NCI-H510A treated with DMSO at 0.1 percent for 48 hours (cell line): ENCODE measurements around the gene LMX1B.
"Not testable (repeated sequence)": the region's sequence is repeated elsewhere in the genome, so short reads cannot be mapped to it uniquely, and the experiment has no call there.

Experiments used
- DNase-seq: peaks from one replicate; lab custom pipeline; 2025; lab: John Stamatoyannopoulos, UW

Gene LMX1B

DNA sequence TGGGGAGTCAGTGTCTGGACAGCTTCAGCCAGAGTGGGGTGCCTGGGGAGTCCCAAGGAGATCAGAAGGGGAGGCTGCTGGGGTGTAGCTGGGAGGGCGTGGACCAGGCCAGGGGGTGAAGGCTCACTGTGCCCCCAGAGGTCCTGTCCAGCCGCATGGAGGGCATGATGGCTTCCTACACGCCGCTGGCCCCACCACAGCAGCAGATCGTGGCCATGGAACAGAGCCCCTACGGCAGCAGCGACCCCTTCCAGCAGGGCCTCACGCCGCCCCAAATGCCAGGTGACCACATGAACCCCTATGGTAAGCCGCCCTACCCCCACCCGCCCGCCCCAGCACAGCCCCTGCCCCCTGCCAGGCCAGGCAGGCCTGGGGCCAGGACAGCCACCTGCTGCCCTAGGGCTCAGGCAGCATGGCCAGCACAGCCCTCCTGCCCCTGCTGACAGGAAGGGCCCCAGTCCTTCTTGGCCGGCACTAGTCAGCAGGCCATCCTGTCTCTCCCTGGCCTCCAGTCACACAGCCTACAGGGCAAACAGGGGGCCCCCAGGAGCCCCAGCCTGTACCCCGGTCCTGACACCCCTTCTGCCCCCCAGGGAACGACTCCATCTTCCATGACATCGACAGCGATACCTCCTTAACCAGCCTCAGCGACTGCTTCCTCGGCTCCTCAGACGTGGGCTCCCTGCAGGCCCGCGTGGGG is 82.1 kb downstream of the LMX1B start:
- DNase-seq = no peak

DNA sequence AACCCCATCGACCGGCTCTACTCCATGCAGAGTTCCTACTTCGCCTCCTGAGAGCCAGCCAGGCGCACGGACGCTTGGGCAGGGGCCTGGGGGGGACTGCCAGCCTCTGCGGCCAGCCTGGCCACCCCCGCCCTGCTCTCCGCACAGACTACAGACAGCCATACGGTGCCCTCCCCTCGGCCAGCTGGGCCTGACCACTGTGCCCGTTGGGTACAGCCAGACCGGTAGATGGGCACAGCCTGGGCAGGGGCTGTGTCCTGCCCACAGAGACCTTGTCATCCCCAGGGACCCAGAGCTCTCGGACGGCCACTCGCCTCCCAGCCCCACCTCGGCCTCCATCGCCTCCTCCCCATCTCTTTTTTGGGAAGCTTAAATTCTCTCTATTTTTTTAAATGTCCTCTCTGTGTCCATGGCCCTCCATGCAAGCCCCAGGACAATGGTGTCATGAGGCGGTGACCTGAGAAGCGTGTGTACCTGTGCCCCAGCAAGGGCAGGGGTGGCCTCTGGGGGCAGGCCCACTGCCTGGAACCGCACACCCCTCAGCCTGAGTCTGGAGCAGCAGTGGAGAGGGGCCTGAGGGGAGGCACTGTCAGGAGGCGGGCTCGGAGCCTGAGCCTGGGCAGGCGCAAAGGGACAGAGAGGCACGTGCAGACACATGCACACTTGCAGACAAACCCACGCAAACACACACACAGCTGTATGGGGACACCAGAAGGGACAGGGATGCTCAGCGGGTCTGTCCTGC is 82.8 kb downstream of the LMX1B start:
- no peak for DNase-seq

DNA sequence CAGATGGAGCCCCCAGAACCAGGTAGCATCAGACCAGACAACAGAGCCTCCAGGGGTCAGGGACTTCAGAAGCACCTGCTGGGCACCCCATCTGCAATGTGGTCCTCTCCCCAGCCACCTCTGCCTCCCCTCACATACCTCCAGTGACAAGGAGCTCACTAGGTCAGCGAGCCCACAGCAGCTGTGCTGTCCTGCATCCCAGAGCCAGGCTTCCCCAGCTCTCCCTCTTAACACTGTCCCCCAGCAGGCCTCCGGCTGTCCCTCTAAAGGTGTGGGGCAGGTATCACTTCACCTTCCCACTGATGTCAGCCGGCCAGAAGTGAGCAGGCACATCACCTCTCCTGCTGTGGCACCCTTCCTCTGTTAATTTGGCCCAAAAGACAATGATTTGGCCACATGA is 83.6 kb downstream of the LMX1B start:
- no peak for DNase-seq

DNA sequence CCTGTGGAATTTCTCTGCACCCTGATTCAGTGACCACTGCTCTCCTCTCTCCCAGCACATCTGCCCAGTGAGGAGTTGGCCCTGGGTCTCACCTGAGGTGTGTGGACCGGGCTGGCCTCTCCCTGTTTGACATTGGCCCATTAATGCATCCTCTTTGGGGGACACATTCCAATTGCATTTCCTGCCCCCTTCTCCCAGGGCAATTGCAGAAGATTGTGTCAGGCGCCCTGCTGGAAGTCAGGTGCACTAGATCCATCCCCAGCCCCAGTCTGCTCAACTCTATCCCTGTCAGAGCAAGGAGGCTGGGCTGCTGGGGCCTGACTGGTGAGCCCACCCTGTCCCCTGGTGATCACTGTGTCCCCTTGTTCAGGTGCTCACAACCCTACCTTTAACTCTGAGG is 84.5 kb downstream of the LMX1B start:
- DNase-seq = no peak

DNA sequence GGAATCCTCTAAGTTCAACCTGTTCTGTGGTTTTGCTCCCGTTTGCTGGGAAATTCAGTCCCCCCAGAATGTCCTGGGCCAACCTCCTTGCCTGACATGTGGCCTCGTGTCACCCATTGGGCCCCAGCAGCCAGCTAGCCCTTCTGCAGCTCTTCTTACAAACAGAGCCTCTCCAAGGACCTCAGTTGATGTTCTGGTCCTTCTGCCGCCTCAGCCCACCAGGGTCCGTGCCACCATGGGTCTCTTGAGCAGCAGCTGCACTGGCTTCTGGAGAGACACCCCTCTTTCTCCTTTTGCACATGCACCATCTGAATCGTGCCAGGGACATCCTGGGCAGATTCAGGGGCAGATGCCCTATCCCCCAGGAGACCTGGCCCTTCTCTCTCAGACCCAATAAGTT is 85.0 kb downstream of the LMX1B start:
- no peak for DNase-seq

DNA sequence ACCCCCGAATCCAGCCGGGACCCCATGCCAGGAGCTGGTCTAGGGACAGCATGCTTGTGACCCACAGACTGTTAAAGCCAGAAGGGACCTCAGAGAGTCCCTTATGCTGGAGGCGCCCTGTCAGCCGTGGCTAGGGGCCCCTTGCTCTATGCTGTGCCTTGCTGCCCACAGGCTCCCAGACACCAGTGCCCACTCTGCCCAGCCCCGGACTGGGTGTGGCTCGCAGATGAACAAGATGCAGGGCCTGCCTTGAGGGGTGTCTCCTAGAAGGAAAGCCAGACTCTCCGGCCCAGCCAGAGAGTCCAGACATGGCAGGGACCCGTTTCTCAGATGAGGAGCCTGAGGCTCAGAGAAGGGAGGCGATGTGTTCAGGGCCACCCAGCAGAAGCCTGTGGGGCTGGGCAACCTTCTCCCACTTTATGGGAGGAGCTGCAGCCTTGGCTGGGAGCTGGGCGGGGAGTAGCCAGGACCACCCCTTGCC is 85.7 kb downstream of the LMX1B start:
- DNase-seq = no peak

DNA sequence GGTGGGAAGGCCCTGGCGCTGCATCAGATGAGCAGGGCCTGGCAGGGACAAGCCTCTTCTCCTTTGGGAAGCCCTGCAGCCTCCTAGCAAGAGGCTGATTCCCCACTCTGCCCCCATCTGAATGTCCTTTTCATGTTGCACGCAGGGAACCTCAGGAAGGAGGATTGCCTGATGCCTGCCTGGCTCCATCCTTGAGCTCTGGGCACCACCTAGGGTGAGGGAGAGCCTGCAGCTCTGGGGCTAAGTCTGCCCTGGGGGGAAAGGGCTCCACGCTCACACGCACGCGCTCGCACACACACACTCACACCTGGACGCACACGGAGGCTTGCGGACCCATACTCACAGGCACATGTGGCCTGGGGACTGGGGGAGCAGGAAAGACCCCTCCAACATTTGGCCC is 86.6 kb downstream of the LMX1B start:
- no peak for DNase-seq

DNA sequence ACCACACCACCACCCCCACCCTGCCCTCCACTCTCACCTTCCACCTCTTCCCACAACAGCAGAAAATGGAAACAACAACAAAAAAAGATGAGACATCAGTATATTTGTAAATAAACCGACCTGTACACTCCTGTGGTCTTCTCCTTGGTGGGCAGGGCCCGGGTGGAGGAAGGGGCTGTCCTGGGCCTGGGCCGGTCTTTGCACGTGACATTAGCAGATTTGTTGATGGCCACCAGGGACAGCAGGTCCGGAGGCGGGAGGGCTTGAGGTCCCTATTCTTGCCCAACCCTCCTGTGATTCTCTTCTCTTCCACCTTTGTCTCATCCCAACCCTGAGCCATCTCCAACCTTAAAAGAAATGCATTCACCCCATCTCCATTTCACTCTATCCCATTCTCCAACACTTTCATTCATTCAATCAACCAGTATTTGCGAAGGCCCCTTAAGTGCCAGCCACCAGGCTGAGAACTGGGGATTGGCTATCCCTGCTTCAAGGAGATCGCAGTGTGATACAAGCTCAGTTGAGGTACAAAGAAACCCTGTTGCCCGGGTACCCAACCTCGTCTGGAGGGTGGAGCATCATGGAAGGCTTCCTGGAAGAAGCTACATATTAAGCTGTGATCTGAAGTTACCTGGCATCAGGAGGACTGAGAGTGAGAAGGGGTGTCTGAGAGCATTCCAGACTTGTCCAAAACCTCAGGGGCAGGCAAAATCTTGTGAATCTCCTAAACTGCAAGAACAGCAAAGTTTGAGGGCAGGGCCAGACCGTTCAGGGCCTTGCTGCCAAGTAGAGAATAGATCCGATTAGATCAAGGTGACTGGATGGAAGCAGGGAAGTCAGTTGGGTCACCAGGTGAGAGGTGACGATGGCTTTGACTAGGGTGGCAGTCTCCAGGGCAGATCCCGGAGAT is 87.4 kb downstream of the LMX1B start:
- no peak for DNase-seq

DNA sequence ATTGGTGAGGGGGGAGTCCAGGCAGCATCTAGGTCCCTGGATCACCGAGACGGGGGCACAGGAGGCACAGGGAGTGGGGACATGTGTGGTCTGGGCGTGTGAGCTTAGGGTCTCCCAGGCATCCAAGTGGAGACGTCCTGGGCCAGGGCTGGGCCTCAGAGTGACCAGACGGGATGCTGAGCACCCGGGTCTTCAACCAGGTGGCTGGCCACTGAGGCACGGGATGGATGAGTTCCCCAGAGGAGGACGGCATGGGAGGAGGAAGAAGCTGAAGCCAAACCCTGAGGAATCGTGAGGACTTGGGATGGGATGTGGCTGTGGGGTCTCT is 88.0 kb downstream of the LMX1B start:
- no peak for DNase-seq

DNA sequence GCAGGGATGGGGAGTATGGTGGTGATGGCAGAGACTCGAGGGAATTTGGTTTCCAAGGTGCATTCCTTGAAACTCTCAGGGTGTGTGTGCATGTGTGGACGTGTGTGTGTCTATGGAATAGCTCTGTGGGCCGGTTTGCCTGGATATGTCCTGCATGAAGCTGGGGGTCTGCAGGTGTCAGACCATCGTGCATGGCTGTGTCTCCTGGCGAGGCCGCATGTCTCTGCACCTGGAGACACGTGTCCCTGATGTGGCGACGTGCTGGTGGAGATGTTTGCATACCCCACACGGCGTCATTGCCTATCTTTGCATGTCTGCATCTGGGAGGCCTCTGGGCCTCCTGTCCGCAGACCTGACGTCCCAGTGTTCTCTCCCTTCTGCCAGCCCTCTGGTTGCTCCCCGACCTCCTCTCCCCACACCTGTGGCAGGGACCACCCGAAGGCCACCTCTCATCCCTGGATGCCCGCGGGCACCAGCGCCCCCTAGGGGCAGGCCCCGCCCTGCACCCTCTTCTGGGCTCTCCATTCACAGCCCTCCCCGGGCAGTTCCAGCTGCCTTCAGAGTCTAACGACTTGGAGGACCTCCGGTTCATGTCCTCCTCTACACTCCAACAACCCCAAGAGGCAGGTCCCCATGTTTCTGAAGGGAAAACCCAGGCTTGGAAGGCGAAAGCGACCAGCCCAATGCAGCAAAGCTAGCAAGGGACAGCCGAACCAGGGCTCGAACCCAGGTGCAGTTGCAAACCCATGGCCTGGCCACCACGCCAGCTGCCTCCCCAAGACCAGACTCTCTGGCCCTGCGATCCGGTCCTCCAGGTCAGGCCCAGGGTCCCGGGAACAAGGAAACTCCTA is 88.6 kb downstream of the LMX1B start:
- DNase-seq = no peak

DNA sequence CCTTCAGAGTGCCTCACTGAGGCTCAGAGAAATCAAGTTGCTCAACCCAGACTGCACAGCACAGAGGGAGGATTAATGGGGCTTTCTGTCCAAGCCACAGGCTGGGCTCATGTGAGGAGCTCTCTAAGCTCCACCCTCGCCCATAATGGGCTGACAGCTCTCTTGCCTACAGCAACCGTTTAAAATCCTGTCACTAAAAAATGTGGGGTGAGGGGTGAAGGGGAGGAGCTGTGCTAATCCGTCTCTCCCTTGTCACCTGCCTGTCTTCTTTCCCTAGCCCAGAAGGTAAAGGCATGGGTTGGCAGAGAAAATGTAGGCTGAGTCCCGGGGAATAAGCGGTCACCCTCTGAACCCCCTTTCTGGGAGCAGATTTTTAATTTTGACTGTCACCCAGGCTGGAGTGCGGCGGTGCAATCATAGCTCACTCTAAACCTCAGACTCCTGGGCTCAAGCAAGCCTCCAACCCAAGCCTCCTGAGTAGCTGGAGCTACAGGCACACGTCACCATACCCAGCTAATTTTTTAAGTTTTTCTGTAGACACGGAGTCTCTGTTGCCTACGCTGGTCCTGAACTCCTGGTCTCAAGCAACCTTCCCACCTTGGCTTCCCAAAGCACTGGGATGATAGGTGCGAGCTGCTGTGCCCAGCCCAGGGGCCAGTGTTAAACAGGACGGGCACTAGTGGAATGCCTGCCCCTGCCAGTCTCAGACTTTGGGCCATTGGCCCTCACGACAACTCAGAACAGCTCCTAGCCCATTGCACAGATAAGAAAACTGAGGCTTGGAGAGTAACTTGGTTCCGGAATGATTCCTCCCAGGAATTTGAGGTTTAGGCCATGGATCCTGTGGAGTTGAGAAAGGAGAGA is 89.5 kb downstream of the LMX1B start:
- no peak for DNase-seq

DNA sequence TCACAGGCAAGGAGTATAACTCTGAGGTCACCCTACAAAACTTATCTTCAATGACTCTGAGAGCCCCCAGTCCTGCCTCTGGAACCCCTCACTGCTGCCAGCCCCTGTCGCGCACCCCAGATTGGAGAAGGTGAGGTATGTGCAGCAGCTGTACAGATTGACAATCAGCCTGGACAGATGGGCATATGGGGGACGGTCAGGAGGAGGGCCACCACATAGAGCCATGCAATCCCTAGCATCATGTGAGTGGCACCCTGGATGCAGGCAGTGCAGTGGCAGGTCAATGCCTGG is 90.1 kb downstream of the LMX1B start:
- DNase-seq = no peak

DNA sequence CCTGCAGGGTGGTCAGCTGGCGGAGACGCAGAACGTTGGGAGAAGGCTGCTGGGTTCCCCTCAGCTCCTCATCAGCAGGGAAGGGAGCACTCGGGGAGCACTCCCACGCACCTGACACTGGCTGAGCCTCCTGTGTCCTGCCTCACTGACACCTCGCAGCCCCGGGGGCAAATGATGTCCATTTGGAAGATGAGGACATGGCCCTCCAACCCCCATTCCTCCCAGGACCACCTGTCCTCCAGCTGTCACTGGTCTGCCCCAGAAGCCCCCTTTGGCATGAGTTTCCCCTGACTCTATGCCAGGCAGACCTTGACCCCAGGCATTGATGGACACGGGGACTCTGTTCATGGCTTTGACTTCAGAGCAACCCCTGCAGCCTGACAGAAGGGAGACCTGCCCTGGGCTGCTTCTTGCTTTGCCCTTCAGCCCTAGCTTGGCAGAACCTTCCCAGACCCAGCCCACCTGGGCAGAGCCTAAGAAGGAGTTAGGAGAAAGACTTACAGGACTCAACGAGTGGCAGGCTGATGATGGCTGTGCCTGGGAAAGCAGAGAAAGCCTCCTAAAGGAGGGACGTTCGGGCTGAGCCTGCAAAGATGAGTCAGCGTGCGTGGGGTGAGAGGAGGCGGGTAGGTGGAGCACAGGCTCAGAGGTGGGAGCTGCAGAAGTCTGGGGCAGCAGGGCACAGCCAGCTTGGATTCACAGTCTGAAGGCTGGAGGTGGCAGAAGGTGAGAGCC is 90.6 kb downstream of the LMX1B start:
- DNase-seq = no peak

DNA sequence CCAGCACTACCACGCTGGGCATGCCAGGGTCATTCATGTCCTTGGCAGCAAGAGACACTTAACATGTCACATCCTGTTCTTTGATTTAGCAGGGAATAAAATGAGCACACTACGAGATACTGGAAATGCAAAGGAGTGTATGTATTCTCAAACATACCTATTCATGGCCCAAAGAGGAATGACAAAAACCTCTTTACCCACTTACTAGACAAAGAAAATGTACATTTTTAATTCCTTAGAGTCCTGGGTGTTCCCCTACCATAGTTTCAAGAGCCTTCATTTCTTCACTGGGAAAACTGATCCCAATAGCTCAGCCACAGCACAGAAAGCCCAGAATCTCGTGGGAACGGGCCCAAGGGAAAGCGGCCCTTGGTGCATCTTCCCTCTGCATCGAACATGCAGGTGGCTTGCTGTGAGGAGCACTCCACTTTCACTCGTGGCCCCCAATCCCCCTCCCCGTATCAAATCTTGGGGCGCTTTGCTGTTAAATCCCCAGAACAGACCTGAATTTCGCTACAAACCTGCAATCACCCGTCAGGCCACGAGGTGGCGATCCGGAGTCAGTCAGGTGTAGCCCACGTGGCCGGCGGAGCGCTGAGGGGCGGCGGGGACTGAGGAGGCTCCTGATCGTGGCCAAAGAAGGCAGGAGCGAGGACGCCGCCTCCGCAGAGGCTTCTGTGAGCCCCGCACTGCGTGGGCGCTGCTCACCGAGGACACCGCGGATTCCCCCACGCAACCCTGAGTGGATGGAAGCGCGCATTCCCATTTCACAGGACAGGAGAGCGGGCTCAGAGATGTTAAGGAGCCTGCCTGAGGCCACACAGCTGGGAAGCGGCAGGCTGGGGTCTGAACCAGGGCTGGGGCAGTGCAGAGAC is 91.4 kb downstream of the LMX1B start:
- DNase-seq = peak; percentile 75

DNA sequence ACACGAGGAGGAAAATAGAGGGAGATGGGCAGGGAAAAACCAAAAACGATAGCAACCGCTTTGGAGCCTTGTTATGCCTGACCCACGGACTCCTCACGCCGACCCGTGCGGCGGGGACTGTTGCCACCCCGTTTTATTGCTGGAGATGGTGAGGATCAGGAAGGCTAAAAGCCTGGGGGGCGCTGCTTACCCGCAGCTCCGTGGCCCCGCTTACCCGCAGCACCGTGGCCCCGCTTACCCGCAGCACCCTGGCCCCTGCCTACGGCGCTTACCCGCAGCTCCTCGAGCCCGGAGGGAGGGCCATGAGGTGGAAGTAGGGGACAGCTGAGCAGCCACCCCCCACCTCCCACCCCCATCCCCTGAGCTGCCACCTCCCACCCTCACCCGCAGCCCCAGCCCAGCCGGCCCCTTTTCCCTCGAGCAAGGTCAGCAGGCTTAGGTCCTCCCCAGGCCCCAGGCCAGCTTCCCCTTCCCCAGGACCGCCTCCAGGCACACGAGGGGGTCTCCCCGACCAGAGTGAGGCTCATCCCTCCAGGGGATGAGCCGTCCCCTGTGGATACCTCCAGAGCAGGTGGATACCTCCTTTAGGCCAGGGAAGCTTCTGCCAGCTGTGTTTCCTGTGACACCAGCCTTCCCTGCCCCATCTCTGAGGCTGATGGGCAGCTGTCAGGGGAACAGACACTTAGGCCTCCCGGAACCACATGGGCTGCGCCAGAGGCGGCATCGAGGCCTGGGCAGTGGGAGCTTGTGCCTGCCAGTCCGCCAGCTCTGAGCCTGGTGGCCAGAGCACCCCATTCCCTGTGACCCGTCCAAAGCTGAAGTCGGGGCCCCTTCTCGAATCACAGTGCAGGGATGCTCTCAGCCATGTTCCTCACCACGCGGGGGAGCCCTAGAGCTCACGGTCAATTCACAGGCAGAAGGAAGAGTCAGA is 92.3 kb downstream of the LMX1B start:
- DNase-seq = no peak

DNA sequence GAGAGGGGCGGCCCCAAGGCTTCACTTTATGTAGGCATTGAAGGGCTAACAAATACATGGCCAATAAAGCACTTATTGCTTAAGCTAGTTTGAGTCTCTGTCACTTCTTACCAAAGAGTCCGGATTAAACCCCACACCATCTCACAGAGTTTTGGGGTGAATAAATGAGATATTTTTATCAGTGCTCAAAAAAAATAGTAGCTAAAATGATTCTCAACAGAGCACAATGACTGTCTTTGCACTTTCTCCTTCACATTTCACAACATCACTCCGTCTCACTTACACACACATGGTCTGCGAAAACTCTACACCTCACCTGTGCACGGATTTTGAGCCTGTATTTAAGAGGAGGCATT is 92.9 kb downstream of the LMX1B start:
- DNase-seq = no peak

DNA sequence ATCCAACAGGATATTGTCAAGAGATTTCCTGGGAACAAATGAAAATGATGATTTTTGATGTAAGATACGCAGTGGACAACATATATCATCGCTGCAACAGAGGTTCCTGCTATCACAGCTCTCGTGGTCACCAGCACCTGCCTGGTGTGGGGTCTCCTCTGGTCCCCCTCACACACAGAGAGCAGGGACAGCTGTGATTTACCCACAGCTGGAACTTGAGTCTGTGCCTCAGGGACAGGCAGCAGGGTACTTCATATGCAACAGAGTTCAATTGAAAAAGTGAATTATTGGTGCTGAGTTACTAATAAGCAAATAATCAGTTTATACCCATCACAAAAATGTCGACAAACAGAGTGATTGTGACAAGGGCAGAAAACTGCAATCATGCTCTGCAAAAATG is 93.4 kb downstream of the LMX1B start:
- DNase-seq = no peak

DNA sequence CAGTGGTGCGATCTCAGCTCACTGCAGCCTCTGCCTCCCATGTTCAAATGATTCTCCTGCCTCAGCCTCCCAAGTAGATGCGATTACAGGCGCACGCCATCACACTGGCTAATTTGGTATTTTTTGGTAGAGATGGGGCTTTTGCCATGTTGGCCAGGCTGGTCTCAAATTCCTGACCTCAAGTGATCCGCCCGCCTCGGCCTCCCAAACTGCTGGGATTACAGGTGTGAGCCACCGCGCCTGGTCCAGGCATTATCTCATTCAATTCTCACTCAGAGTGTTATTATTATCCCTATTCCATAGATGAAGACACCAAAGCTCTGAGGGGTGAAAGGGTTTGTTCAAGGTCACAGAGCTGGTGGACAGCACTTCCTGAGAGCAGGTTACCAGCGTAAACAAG is 94.0 kb downstream of the LMX1B start:
- DNase-seq = not testable (repeated sequence)
